Fibroblast of villous mesenchyme (primary cell): Measurements from ENCODE around the gene ZFHX3. TPM values are rescaled to one million over a fixed set of nuclear protein-coding genes. Genes with fewer than 3 reads are reported as not detected.

Experiments used
- DNase-seq: peaks from one replicate; pipeline ENCODE4 v3.0.0-alpha.2; 2010; ENCODE audit warnings: low read depth
- H3K4me3 ChIP-seq: 2 replicates; pipeline ENCODE4 v1.5.1; 2011; ENCODE audit warnings: low read depth, mild to moderate bottlenecking, low read length
- total RNA-seq: library from RNA; depleted of rRNA; stranded (reverse); fragments of >200 nt; gene quantifications from 2 replicates; pipeline ENCODE4 v1.2.3, GENCODE V29; 2012
- TF ChIP-seq, protein P1 (sequence below): IDR thresholded peaks from 2 replicates; pipeline ENCODE4 v1.5.1; 2012; ENCODE audit warnings: low read depth, mild to moderate bottlenecking, low read length; ENCODE audit not compliant: insufficient read depth

The ZFHX3 gene
- total RNA-seq, 1 donor = 3.9 TPM

DNA sequence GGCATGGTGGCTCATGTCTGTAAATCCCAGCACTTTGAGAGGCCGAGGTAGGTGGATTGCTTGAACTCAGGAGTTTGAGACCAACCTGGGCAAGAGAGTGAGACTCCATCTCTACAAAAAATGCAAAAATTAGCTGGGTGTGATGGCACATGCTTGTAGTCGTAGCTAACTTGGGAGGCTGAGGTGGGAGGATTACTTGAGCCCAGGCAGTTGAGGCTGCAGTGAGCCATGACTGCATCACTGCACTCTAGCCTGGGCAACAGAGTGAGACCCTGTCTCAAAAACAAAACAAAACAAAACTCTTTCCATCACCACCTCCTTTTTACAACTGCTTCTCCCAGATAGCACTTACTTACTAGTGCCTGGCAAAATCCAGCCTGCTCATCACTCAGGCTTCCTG lies 214.0 kb downstream of the ZFHX3 start:
- no peak for DNase-seq
- TF ChIP-seq, protein P1, sequence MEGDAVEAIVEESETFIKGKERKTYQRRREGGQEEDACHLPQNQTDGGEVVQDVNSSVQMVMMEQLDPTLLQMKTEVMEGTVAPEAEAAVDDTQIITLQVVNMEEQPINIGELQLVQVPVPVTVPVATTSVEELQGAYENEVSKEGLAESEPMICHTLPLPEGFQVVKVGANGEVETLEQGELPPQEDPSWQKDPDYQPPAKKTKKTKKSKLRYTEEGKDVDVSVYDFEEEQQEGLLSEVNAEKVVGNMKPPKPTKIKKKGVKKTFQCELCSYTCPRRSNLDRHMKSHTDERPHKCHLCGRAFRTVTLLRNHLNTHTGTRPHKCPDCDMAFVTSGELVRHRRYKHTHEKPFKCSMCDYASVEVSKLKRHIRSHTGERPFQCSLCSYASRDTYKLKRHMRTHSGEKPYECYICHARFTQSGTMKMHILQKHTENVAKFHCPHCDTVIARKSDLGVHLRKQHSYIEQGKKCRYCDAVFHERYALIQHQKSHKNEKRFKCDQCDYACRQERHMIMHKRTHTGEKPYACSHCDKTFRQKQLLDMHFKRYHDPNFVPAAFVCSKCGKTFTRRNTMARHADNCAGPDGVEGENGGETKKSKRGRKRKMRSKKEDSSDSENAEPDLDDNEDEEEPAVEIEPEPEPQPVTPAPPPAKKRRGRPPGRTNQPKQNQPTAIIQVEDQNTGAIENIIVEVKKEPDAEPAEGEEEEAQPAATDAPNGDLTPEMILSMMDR = no peak
- H3K4me3 ChIP-seq = no peak overlapping the region

DNA sequence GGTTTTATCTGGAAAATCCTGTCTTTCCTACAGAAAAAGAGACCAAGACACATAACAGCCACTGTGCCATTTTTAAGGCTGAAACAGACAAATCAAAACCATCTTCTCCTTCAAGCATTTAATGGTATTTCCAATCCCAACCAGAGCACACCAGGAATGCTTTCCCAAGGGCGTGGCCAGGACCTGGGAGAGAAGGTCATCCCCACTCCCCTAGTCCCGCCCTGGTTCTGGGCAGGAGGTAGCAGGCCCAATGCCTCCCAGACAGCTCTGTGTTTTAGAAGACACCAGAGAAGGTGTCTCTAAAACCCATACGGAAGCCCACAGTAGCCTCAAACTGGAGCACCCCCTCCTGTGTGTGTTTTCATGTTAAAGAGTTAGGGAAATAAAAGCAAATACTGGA lies 214.4 kb downstream of the ZFHX3 start:
- no peak for DNase-seq
- no peak overlapping the region for H3K4me3 ChIP-seq
- TF ChIP-seq, protein P1 = no peak

DNA sequence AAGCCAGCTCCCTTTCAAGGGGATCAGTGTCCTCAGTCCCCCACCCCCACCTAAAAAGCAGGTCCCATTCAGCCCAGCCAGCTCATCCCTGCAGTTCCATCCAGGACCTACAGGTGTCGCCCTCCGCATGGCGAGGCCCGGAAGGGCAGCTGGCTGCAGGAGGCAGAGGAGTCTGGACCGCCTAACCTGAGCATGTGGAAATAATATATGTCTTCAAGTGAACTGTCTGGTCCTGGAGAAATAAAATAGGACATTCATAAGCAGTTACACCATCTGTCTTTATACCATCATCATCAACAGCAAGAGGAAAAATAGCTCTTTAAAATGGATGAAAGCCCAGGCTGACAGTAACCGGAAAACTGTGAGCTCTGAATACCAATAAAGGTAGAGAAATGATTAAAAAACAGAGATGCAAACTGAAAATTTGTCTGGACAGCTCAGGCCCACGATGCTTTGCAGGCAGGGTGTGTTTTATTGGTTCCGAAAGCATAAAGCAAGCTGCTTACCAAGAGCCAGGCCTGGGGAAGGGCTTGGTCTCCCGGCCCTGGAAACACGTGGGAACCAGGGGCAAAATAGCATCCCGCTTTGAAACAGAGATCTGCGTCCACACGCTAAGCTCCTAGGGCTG lies 215.2 kb downstream of the ZFHX3 start:
- TF ChIP-seq, protein P1 = peak; percentile 100
- no peak overlapping the region for H3K4me3 ChIP-seq
- DNase-seq = peak; percentile 76

DNA sequence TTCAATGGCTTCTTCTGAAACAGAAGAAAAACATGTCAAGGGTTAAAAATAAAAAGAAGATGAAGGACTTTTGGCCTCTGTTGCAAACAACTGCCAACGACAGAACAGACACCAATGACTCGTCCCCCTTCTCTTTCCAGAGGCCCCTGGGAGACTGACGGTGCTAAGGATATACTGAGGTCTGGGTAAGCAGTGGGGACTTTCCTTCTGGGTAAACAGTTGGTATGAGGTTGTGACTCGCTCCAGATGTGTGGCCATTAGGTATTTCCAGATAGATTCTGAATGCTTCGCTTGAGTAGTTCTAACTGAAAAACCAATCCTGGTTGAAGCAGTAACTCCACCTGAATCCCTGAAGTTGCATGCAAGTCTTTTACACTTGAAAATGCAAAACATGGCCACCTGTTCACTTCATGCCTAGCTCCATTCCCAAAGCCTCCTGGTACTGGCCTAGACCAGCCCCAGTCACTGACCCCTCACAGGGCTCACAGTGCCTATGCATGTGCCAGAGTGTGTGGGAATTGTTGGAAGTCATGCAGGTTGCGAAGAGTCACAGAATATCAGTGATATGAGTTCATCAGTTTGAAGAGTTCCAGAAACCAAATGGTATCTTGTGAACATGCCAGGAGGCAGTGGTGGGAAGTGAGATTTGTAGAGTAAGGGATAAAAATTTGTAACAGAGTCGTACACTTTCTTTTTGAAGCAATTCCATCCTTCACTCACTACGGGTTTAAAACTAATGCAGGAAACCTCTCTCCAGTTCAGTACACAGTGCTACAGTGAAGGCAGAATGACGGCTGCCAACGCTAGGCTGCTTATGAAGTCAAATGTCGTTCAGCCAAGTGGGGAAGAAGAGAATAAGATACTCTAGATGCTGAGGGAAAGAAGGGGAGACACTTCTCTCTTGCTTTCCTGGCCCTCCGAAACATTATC lies 217.8 kb downstream of the ZFHX3 start:
- no peak overlapping the region for H3K4me3 ChIP-seq
- no peak for DNase-seq
- TF ChIP-seq, protein P1 = no peak

DNA sequence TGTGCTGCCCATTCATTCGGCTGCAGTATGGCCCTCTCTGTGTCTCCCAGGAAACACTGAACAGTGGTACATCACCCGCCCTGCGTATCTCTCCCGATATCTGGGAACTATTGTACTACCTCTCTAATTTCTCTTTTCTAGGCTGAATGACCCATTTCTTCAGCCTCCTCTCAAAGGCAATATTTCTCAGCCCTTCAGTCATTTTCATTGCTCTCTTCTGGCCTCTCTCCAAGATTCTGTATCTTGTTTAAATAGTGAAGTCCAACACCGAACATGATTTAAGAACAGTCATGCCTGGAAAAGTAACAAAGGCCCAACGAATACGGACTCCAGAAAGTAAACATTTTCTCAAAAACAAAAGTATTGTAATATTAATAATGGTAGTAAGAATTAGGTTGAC lies 220.1 kb downstream of the ZFHX3 start:
- H3K4me3 ChIP-seq = no peak overlapping the region
- TF ChIP-seq, protein P1 = no peak
- DNase-seq = peak; percentile 37

DNA sequence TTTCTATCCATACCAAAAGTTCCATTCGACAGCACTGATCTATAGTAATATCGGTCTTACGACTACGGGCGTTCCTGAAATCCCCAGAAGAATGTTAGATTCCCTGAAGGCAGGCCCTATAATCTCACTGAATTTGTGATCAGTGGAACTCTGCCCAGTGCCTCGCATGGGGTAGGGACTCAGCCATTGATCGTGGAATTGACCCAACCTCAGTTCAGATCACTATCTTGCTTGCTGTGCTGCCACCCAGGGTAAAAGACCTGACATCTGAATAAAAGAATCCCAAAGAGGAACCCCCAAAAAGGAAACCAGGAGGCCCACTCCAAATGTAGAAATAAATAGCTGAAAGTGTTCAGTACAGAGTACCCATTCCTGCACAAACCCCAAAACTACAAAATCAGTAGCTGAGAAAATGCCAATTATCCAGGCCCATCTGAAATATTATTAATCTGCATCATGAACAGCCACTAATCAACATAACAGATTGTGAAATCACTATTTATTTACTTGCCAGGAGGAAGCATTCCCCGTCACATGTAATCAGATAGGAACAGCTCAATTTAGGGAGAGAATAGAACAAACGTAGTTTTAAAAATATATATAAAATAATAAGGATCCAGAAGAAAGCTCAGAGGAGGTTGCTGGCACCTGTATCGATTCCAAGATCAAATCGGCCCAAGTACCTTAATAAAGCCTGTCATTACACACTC lies 221.9 kb downstream of the ZFHX3 start:
- TF ChIP-seq, protein P1 = no peak
- H3K4me3 ChIP-seq = no peak overlapping the region
- DNase-seq = no peak
